K562 (cell line): ENCODE results near the gene RHOF. TPM values are rescaled to one million over a fixed set of nuclear protein-coding genes. Genes with fewer than 3 reads are reported as not detected.

Experiments
- ARHGAP35 ChIP-seq: fragments of 450-650 bp; IDR thresholded peaks from 2 replicates; pipeline ENCODE4 v1.6.1; 2018; ENCODE audit not compliant: partially characterized antibody
- BRD9 ChIP-seq: fragments of 450-650 bp; IDR thresholded peaks from 2 replicates; pipeline ENCODE4 v1.6.1; 2018; ENCODE audit warnings: low read depth; ENCODE audit not compliant: partially characterized antibody
- CBX3 ChIP-seq, 2 experiments: IDR thresholded peaks; 1 replicate in 1 of 2; 2 replicates in 1 of 2; pipeline ENCODE4 v1.6.1; 2012; ENCODE audit warnings: inconsistent platforms in 2 of 2, low read length in 2 of 2, borderline replicate concordance in 1 of 2, control low read depth in 1 of 2
- HNRNPL ChIP-seq: fragments of 200-400 bp; formaldehyde crosslinking; IDR thresholded peaks from 2 replicates; pipeline ENCODE4 v1.6.1; 2017; ENCODE audit warnings: low read depth, mild to moderate bottlenecking, low read length
- IRF1 ChIP-seq: sonication (generic); formaldehyde crosslinking; IDR thresholded peaks from 2 replicates; pipeline ENCODE4 v1.8.0; 2022; ENCODE audit warnings: missing genetic modification reagents, mild to moderate bottlenecking, borderline replicate concordance
- KDM5B ChIP-seq: fragments of 200-600 bp; sonication (generic); IDR thresholded peaks from 2 replicates; pipeline ENCODE4 v1.6.1; 2012; ENCODE audit warnings: low read depth, mild to moderate bottlenecking, moderate library complexity, low read length, control low read depth, inconsistent platforms; ENCODE audit not compliant: insufficient replicate concordance
- MLLT1 ChIP-seq, 2 experiments: fragments of 450-650 bp; IDR thresholded peaks; 2 replicates each; pipeline ENCODE4 v1.6.1; 2016
- PRMT5 ChIP-seq: sonication (generic); formaldehyde crosslinking; IDR thresholded peaks from 2 replicates; pipeline ENCODE4 v1.5.0; 2020; ENCODE audit warnings: missing genetic modification reagents
- SMAD3 ChIP-seq: fragments of 450-650 bp; formaldehyde crosslinking; conservative IDR thresholded peaks from 2 replicates; pipeline ENCODE4 v1.4.0; 2020; ENCODE audit warnings: mild to moderate bottlenecking
- ZFP30 ChIP-seq: fragments of 250-450 bp; sonication (Bioruptor Pico); IDR thresholded peaks from 2 replicates; pipeline ENCODE4 v1.8.0; 2022; ENCODE audit warnings: moderate library complexity, mild to moderate bottlenecking, inconsistent platforms, borderline replicate concordance
- ZNF232 ChIP-seq: sonication (generic); formaldehyde crosslinking; IDR thresholded peaks from 2 replicates; pipeline ENCODE4 v1.8.0; 2022; ENCODE audit warnings: mild to moderate bottlenecking, missing genetic modification reagents
- ZNF311 ChIP-seq: fragments of 250-450 bp; sonication (Bioruptor Pico); IDR thresholded peaks from 2 replicates; pipeline ENCODE4 v1.4.0; 2020; ENCODE audit warnings: mild to moderate bottlenecking, moderate library complexity
- ZNF57 ChIP-seq: fragments of 450-650 bp; formaldehyde crosslinking; IDR thresholded peaks from 2 replicates; pipeline ENCODE4 v1.4.0; 2020; ENCODE audit warnings: mild to moderate bottlenecking, moderate library complexity
- polyA plus RNA-seq, 8 experiments: library from polyadenylated mRNA; depleted of rRNA in 4 of 8; stranded (reverse) in 5 of 8; unstranded in 3 of 8; fragments of >200 nt; fragmentation: Nextera tagmentation in 2 of 8; fragmentation: Illumina TruSeq in 1 of 8; extraction: Ambion mirVana in 2 of 8; extraction: Trizol in 1 of 8; gene quantifications; 2 replicates each; pipeline versions ENCODE4 v1.2.1 to v1.2.3, GENCODE V29; 2011 to 2014; ENCODE audit warnings: inconsistent platforms in 1 of 8, missing spikeins in 1 of 8
- total RNA-seq, 7 experiments: library from RNA; depleted of rRNA in 6 of 7; stranded (reverse); fragments of >200 nt in 6 of 7; fragmentation: Illumina TruSeq in 2 of 7; extraction: Trizol in 2 of 7; gene quantifications; 2 replicates each; pipeline versions ENCODE4 v1.2.1 to v1.2.3, GENCODE V29; 2011 to 2021; ENCODE audit warnings: low replicate concordance in 1 of 7
- TF ChIP-seq, protein P1 (sequence below): fragments of 250-450 bp; sonication (Bioruptor Pico); IDR thresholded peaks from 2 replicates; pipeline ENCODE4 v1.5.1; 2021; ENCODE audit warnings: mild to moderate bottlenecking
- TF ChIP-seq, protein P2 (sequence below): IDR thresholded peaks from 3 replicates; pipeline ENCODE4 v1.6.1; 2011; ENCODE audit warnings: borderline replicate concordance, mild to moderate bottlenecking, moderate library complexity; ENCODE audit not compliant: insufficient read length; ENCODE audit errors: extremely low read depth
- TF ChIP-seq, protein P3 (sequence below): fragments of 450-650 bp; IDR thresholded peaks from 2 replicates; pipeline ENCODE4 v1.7.1; 2018; ENCODE audit warnings: mild to moderate bottlenecking, low read depth; ENCODE audit not compliant: partially characterized antibody

Gene RHOF
- total and polyA plus RNA-seq, 9 of the 15 experiments (the other 6 are each of a cell fraction or from before 2014, with no cell fraction given): 0.13 to 10.1 (median 4.0) TPM

GRCh38 chr12:121839106-121839992 lies 45.9 kb upstream of the RHOF start (continued):
- TF ChIP-seq MLLT1 (IDR thresholded peaks at IDR 0.05) (0 out of 4 replicates have a peak, but pooled peaks of 1 of the 2 experiments have one; percentile 9), ZNF57 (CRISPR knock-in tag) (no peak), ARHGAP35 (no peak), PRMT5 (no peak), IRF1 (CRISPR knock-in tag) (no peak), HNRNPL (peak; percentile 54; the same call in 1 of the 2 replicates), ZNF232 (CRISPR knock-in tag) (no peak), ZNF311 (no peak), CBX3 (IDR thresholded peaks at IDR 0.05; ENCODE audit: borderline replicate concordance in 1 of 2, low read length in 2 of 2) (peak in 1 of 2 experiments; percentile 51; a peak in 1 of 3 replicates), BRD9 (no peak), KDM5B (peak; percentile 81), ZFP30 (no peak), SMAD3 (CRISPR knock-in tag) (no peak)
- TF ChIP-seq, protein P1, sequence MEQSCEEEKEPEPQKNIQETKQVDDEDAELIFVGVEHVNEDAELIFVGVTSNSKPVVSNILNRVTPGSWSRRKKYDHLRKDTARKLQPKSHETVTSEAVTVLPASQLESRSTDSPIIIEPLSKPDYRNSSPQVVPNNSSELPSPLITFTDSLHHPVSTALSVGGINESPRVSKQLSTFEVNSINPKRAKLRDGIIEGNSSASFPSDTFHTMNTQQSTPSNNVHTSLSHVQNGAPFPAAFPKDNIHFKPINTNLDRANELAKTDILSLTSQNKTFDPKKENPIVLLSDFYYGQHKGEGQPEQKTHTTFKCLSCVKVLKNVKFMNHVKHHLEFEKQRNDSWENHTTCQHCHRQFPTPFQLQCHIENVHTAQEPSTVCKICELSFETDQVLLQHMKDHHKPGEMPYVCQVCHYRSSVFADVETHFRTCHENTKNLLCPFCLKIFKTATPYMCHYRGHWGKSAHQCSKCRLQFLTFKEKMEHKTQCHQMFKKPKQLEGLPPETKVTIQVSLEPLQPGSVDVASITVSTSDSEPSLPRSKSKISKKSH: no peak
- TF ChIP-seq, protein P2, sequence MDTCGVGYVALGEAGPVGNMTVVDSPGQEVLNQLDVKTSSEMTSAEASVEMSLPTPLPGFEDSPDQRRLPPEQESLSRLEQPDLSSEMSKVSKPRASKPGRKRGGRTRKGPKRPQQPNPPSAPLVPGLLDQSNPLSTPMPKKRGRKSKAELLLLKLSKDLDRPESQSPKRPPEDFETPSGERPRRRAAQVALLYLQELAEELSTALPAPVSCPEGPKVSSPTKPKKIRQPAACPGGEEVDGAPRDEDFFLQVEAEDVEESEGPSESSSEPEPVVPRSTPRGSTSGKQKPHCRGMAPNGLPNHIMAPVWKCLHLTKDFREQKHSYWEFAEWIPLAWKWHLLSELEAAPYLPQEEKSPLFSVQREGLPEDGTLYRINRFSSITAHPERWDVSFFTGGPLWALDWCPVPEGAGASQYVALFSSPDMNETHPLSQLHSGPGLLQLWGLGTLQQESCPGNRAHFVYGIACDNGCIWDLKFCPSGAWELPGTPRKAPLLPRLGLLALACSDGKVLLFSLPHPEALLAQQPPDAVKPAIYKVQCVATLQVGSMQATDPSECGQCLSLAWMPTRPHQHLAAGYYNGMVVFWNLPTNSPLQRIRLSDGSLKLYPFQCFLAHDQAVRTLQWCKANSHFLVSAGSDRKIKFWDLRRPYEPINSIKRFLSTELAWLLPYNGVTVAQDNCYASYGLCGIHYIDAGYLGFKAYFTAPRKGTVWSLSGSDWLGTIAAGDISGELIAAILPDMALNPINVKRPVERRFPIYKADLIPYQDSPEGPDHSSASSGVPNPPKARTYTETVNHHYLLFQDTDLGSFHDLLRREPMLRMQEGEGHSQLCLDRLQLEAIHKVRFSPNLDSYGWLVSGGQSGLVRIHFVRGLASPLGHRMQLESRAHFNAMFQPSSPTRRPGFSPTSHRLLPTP: peak; percentile 66
- TF ChIP-seq, protein P3, sequence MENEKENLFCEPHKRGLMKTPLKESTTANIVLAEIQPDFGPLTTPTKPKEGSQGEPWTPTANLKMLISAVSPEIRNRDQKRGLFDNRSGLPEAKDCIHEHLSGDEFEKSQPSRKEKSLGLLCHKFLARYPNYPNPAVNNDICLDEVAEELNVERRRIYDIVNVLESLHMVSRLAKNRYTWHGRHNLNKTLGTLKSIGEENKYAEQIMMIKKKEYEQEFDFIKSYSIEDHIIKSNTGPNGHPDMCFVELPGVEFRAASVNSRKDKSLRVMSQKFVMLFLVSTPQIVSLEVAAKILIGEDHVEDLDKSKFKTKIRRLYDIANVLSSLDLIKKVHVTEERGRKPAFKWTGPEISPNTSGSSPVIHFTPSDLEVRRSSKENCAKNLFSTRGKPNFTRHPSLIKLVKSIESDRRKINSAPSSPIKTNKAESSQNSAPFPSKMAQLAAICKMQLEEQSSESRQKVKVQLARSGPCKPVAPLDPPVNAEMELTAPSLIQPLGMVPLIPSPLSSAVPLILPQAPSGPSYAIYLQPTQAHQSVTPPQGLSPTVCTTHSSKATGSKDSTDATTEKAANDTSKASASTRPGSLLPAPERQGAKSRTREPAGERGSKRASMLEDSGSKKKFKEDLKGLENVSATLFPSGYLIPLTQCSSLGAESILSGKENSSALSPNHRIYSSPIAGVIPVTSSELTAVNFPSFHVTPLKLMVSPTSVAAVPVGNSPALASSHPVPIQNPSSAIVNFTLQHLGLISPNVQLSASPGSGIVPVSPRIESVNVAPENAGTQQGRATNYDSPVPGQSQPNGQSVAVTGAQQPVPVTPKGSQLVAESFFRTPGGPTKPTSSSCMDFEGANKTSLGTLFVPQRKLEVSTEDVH: peak; percentile 58
